SK-N-MC (cell line): ENCODE data around the gene MRTFA.

Experiments
- FOXP2 ChIP-seq: optimal IDR thresholded peaks from 2 replicates; pipeline ENCODE3; 2011; ENCODE audit warnings: mild to moderate bottlenecking, moderate library complexity; ENCODE audit not compliant: insufficient read depth; ENCODE audit errors: extremely low read length, control extremely low read depth
- POLR2AphosphoS5 ChIP-seq: IDR thresholded peaks from 2 replicates; pipeline ENCODE4 v1.6.1; 2012; ENCODE audit warnings: mild to moderate bottlenecking, low read depth, low read length, borderline replicate concordance

GRCh38 chr22:40472579-40472978 is 163.9 kb downstream of the MRTFA start:
- TF ChIP-seq POLR2AphosphoS5: no peak
- no peak for TF ChIP-seq FOXP2
